GM12891 (cell line): Measurements from ENCODE around the gene SHOC1.

ENCODE experiments used
- POLR2A ChIP-seq: IDR thresholded peaks from 2 replicates; pipeline ENCODE4 v1.6.1; 2011; ENCODE audit warnings: low read depth, low read length, control low read depth
- POLR2AphosphoS5 ChIP-seq: IDR thresholded peaks from 2 replicates; pipeline ENCODE4 v1.6.1; 2011; ENCODE audit warnings: low read depth, low read length, control low read depth
- SPI1 ChIP-seq: IDR thresholded peaks from 2 replicates; pipeline ENCODE4 v1.6.1; 2011; ENCODE audit warnings: low read depth, low read length, control low read depth
- TAF1 ChIP-seq: IDR thresholded peaks from 2 replicates; pipeline ENCODE4 v1.6.1; 2011; ENCODE audit warnings: low read depth, low read length, control low read depth

GRCh38 chr9:111766066-111766465, 28.7 kb downstream of the SHOC1 start:
- no peak for TF ChIP-seq POLR2AphosphoS5
- no peak for TF ChIP-seq POLR2A
- TF ChIP-seq TAF1: no peak
- TF ChIP-seq SPI1: no peak
